ENCODE results near the gene FBRSL1. TPM values are rescaled to one million over a fixed set of nuclear protein-coding genes. Genes with fewer than 3 reads are reported as not detected.

FBRSL1 gene
- total and polyA plus RNA-seq, 2 of the 8 experiments (the other 6 are each of a cell fraction or from before 2014, with no cell fraction given), result 18.4 to 109 TPM

- TF ChIP-seq YY1 (IDR thresholded peaks at IDR 0.05; ENCODE audit: low read depth, low read length) (no peak), MAFK (IDR thresholded peaks at IDR 0.05; ENCODE audit: low read depth, low read length) (no peak), SIX5 (IDR thresholded peaks at IDR 0.05; ENCODE audit: low read depth, low read length) (no peak), NRF1 (IDR thresholded peaks at IDR 0.05; ENCODE audit: low read depth, low read length) (no peak), SUZ12 (IDR thresholded peaks at IDR 0.05; ENCODE audit: low read length) (no peak), EZH2 (IDR thresholded peaks at IDR 0.05; ENCODE audit: low read depth, low read length, severe bottlenecking) (no peak), GTF2F1 (IDR thresholded peaks at IDR 0.05; ENCODE audit: borderline replicate concordance, low read depth, low read length) (no peak), BCL11A (IDR thresholded peaks at IDR 0.05; ENCODE audit: low read depth in 2 of 2, low read length in 2 of 2) (no peak)
Measured at GRCh38 chr12:132484183-132484890, 5.6 kb upstream of the FBRSL1 start (continued).
